GM10266 (cell line): Measurements from ENCODE around the gene CHAD.

ENCODE experiments used
- DNase-seq: peaks from one replicate; pipeline ENCODE4 v3.0.0; 2012; ENCODE audit errors: extremely low spot score
- TF ChIP-seq, protein P1 (sequence below): IDR thresholded peaks from 2 replicates; pipeline ENCODE4 v1.5.1; 2012; ENCODE audit warnings: mild to moderate bottlenecking, low read depth; ENCODE audit not compliant: control insufficient read depth, insufficient read depth; ENCODE audit errors: missing control alignments

The CHAD gene

GRCh38 chr17:50511058-50511457 lies 42.4 kb upstream of the CHAD start:
- DNase-seq: peak; percentile 88
- TF ChIP-seq, protein P1, sequence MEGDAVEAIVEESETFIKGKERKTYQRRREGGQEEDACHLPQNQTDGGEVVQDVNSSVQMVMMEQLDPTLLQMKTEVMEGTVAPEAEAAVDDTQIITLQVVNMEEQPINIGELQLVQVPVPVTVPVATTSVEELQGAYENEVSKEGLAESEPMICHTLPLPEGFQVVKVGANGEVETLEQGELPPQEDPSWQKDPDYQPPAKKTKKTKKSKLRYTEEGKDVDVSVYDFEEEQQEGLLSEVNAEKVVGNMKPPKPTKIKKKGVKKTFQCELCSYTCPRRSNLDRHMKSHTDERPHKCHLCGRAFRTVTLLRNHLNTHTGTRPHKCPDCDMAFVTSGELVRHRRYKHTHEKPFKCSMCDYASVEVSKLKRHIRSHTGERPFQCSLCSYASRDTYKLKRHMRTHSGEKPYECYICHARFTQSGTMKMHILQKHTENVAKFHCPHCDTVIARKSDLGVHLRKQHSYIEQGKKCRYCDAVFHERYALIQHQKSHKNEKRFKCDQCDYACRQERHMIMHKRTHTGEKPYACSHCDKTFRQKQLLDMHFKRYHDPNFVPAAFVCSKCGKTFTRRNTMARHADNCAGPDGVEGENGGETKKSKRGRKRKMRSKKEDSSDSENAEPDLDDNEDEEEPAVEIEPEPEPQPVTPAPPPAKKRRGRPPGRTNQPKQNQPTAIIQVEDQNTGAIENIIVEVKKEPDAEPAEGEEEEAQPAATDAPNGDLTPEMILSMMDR: no peak

DNA sequence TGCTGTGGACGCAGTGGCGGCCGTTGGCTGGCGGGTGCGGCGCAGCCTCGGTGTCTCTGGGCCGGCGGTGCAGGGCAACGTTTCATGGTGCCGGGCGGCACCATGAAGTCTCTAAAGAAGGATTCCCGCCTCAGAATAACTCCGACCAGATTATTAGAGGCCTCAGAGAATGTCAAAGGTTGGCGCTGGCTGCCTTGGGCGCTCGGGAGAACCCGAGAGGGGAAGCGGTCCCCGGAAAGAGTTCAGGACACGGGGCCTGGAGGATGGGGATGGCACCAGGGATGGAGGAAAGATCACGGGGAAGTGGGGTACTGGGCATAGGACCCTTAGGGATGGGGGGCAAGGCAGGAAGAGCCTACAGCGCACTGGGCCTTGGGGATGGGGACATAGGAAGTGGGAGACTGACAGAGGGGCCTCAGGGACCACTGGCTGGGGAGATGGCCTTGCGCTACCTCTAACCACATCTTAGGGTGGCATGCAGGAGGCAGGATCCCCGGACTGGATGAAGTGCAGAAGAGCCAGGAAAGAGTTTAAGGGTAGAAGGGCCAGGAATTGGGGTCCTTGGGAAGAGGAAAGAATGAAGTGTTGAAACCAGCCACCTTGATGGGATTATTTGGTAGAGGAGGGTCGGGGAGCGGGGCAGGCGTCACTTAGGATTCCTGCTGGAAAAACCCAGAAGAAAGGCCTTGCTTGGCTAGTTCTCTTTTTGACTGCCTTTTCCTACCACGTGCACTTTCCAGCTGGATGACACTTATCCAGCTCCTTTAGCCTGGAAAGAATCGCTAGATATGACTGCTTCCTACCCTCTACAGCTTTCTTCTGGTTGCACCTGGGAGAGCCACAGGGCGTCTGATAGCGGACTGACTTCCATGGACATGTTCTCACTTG lies 40.1 kb upstream of the CHAD start:
- TF ChIP-seq, protein P1: no peak
- no peak for DNase-seq

- TF ChIP-seq, protein P1: peak; percentile 47
- peak; percentile 88 for DNase-seq
Observed at GRCh38 chr17:50507871-50508572, 39.3 kb upstream of the CHAD start, which contains the start of gene MYCBPAP. Gene MYCBPAP (plus strand): TSS chr17:50508439. CDS start chr17:50508675, 236 bp downstream.

DNA sequence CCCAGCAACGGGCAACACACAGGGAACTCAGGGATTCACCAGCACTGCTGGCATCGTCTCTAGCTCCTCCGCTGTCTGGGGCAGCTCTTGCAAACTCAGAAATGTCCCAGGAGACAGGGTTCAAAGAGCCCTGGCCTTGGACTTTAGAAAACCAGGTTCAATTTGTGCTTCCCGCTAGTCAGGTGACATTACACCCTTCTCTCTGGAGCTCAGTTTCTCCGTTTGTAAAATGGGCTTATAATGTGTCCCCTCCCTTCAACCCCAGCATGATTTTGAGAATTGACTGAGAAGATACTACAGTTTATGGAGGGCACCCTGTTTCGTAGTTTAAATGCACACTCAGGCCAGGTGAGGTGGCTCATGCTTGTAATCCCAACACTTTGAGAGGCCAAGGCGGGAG lies 37.6 kb upstream of the CHAD start:
- no peak for DNase-seq
- TF ChIP-seq, protein P1: no peak

GRCh38 chr17:50505591-50506130 lies 37.0 kb upstream of the CHAD start:
- TF ChIP-seq, protein P1: no peak
- no peak for DNase-seq

DNA sequence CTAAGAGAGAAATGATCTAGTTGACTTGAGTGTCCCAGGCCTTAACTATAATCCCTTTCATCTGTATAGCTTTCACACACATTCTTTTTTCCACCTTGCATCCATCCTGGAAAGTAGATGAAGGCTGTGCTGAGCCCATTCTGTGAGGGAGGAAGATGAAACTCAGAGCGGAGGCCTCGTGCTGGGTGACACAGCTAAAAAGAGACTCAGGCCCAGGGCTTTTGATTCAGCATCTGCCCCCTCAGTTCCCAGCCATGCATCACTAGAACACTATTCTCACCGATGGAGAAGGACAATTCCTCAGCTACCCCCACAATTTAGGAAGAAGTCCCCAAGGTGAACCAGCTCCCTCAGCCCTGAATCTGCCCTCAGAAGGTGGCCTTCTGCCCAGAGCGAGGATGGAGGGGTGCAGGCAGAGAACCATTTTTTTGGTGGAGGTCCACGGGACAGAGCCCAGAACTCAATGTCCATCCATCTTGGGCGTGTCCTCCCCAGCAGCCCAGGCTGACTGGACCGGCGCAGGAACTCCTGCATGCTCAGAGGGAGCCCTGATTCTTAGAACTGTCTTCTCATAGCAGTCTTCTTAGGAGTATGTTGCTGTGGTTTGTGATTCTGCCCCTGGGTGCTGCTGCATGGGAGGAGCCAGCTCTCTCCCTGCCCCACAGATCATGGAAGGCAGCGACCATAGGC lies 33.8 kb upstream of the CHAD start:
- DNase-seq: no peak
- TF ChIP-seq, protein P1: no peak
